H1 (cell line): Measurements from ENCODE around the gene SMOC2.

Experiments
- BACH1 ChIP-seq: IDR thresholded peaks from 2 replicates; pipeline ENCODE4 v1.6.1; 2012; ENCODE audit warnings: low read length, improper control_type of control experiment
- CTCF ChIP-seq, 3 experiments: IDR thresholded peaks; 1 replicate in 2 of 3; 2 replicates in 1 of 3; pipeline versions ENCODE4 v1.5.1 to v1.6.1; 2011; ENCODE audit warnings: low read length in 3 of 3, mild to moderate bottlenecking in 3 of 3, inconsistent platforms in 2 of 3, low read depth in 1 of 3, moderate library complexity in 1 of 3; ENCODE audit not compliant: insufficient read depth in 1 of 3; ENCODE audit errors: control extremely low read depth in 1 of 3
- EP300 ChIP-seq, 2 experiments: IDR thresholded peaks; 1 replicate in 1 of 2; 2 replicates in 1 of 2; pipeline ENCODE4 v1.6.1; 2011 to 2012; ENCODE audit warnings: low read depth in 2 of 2, low read length in 2 of 2, mild to moderate bottlenecking in 2 of 2, borderline replicate concordance in 1 of 2, inconsistent platforms in 1 of 2, moderate library complexity in 1 of 2
- JUND ChIP-seq: IDR thresholded peaks from 2 replicates; pipeline ENCODE4 v1.6.1; 2011; ENCODE audit warnings: mild to moderate bottlenecking, improper control_type of control experiment, low read length
- MAFK ChIP-seq: IDR thresholded peaks from 2 replicates; pipeline ENCODE4 v1.6.1; 2012; ENCODE audit warnings: low read depth, mild to moderate bottlenecking, improper control_type of control experiment, low read length
- POLR2A ChIP-seq, 2 experiments: IDR thresholded peaks; 1 replicate in 1 of 2; 2 replicates in 1 of 2; pipeline ENCODE4 v1.6.1; 2011; ENCODE audit warnings: low read depth in 2 of 2, low read length in 2 of 2, mild to moderate bottlenecking in 2 of 2; ENCODE audit errors: control extremely low read depth in 1 of 2
- POLR2AphosphoS5 ChIP-seq: IDR thresholded peaks from 2 replicates; pipeline ENCODE4 v1.6.1; 2011; ENCODE audit warnings: low read depth, low read length
- RAD21 ChIP-seq, 2 experiments: IDR thresholded peaks in 1 of 2; conservative IDR thresholded peaks in 1 of 2; 2 replicates each; pipeline ENCODE4 v1.6.1; 2011; ENCODE audit warnings: low read depth in 2 of 2, low read length in 2 of 2, improper control_type of control experiment in 1 of 2, inconsistent platforms in 1 of 2, mild to moderate bottlenecking in 1 of 2, moderate library complexity in 1 of 2
- SIN3A ChIP-seq, 2 experiments: IDR thresholded peaks in 1 of 2; conservative IDR thresholded peaks in 1 of 2; 2 replicates each; pipeline ENCODE4 v1.6.1; 2011 to 2012; ENCODE audit warnings: low read length in 2 of 2, improper control_type of control experiment in 1 of 2, low read depth in 1 of 2, mild to moderate bottlenecking in 1 of 2
- SP1 ChIP-seq: IDR thresholded peaks from 2 replicates; pipeline ENCODE4 v1.6.1; 2011; ENCODE audit warnings: low read depth, low read length
- ZNF274 ChIP-seq: IDR thresholded peaks from 2 replicates; pipeline ENCODE4 v1.7.0; 2012; ENCODE audit warnings: low read length, borderline replicate concordance; ENCODE audit errors: extremely low read depth
- TF ChIP-seq, protein P1 (sequence below): IDR thresholded peaks from 2 replicates; pipeline ENCODE4 v1.6.1; 2011; ENCODE audit warnings: low read depth, mild to moderate bottlenecking, low read length; ENCODE audit not compliant: insufficient read depth

DNA sequence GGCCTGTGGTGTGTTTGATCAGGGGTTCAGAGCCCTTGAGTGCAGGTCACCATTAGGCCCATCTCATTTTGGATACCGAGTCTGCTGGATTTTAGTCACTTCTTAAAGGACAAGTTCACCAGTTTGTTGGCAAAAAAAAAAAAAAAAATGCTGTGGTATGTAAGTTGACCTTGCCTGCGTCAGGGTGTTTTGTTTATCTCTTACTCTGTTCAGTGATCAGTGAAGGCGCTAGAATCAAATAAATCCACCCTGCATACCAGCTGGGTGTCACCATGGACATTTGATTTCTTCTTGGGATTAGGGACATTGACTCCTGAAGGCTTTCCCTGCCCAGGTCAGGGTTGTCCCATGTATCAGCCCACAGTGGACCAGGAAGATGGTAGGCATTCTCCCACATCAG lies 6.7 kb downstream of the SMOC2 start:
- no peak for TF ChIP-seq CTCF (IDR thresholded peaks at IDR 0.05; ENCODE audit: control extremely low read depth in 1 of 3, insufficient read depth in 1 of 3, low read depth in 1 of 3, low read length in 3 of 3)
- no peak for TF ChIP-seq EP300 (IDR thresholded peaks at IDR 0.05; ENCODE audit: borderline replicate concordance in 1 of 2, low read depth in 2 of 2, low read length in 2 of 2)
- TF ChIP-seq RAD21 (IDR thresholded peaks at IDR 0.05 in 1 of 2, conservative IDR thresholded peaks at IDR 0.05 in 1 of 2; ENCODE audit: low read depth in 2 of 2, low read length in 2 of 2) = no peak
- no peak for TF ChIP-seq SP1
- TF ChIP-seq POLR2AphosphoS5 = no peak
- TF ChIP-seq JUND = no peak
- TF ChIP-seq, protein P1, sequence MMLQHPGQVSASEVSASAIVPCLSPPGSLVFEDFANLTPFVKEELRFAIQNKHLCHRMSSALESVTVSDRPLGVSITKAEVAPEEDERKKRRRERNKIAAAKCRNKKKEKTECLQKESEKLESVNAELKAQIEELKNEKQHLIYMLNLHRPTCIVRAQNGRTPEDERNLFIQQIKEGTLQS = no peak
- no peak for TF ChIP-seq SIN3A (conservative IDR thresholded peaks at IDR 0.05 in 1 of 2, IDR thresholded peaks at IDR 0.05 in 1 of 2; ENCODE audit: low read depth in 1 of 2, low read length in 2 of 2)
- TF ChIP-seq ZNF274 = no peak
- TF ChIP-seq POLR2A (IDR thresholded peaks at IDR 0.05; ENCODE audit: control extremely low read depth in 1 of 2, low read depth in 2 of 2, low read length in 2 of 2) = no peak
- no peak for TF ChIP-seq BACH1
- TF ChIP-seq MAFK = no peak
